Ovary (tissue), 9 donors: ENCODE data around the gene ECI1. TPM values are rescaled to one million over a fixed set of nuclear protein-coding genes. Genes with fewer than 3 reads are reported as not detected.

Experiments used
- DNase-seq, 5 donors: peaks; one replicate each; pipeline ENCODE4 v3.0.0-alpha.2; 2019 to 2020
- H3K27ac ChIP-seq, 2 donors: fragments of 200-600 bp; one replicate each; pipeline versions ENCODE4 v1.5.1 to v1.8.0; 2019 to 2022
- H3K27me3 ChIP-seq: fragments of 200-600 bp; one replicate; pipeline ENCODE4 v1.8.0; 2022
- H3K36me3 ChIP-seq: fragments of 200-600 bp; sonication (generic); one replicate; pipeline ENCODE4 v1.5.1; 2019
- H3K4me1 ChIP-seq: one replicate; pipeline ENCODE4 v1.8.1; 2013; ENCODE audit warnings: mild to moderate bottlenecking, moderate library complexity; ENCODE audit not compliant: insufficient read depth
- H3K4me3 ChIP-seq: fragments of 200-600 bp; sonication (generic); one replicate; pipeline ENCODE4 v1.5.1; 2017
- H3K9me3 ChIP-seq, 2 donors: fragments of 200-600 bp in 1 of 2; sonication (generic) in 1 of 2; one replicate each; pipeline versions ENCODE4 v1.5.1 to v1.8.1; 2013 to 2019; ENCODE audit warnings: mild to moderate bottlenecking in 1 of 2, moderate library complexity in 1 of 2
- CTCF ChIP-seq, 3 donors: fragments of 450-650 bp in 2 of 3; fragments of 200-600 bp in 1 of 3; IDR thresholded peaks; one replicate each; pipeline versions ENCODE4 v1.5.1 to v1.8.0; 2016 to 2022; ENCODE audit warnings: antibody characterized with exemption in 3 of 3, mild to moderate bottlenecking in 1 of 3
- EP300 ChIP-seq: sonication (generic); formaldehyde crosslinking; IDR thresholded peaks from one replicate; pipeline ENCODE4 v1.6.1; 2017; ENCODE audit warnings: antibody characterized with exemption
- POLR2A ChIP-seq: fragments of 450-650 bp; IDR thresholded peaks from one replicate; pipeline ENCODE4 v1.6.1; 2017; ENCODE audit warnings: antibody characterized with exemption, mild to moderate bottlenecking, moderate library complexity
- WGBS, 3 donors: extraction: QIAGEN DNeasy Blood & Tissue Kit in 1 of 3; methylation state at CpG; one replicate each; pipeline versions ENCODE4 v1.1.5 to v1.1.7; 2013 to 2017; 5-methylcytosine and 5-hydroxymethylcytosine counted together
- intact Hi-C, 4 donors: fragments of 100-400 bp; cut with DNase I; formaldehyde crosslinking; loops; one replicate each; pipeline versions ENCODE4 v1.11.0 to v1.15.1; 2022 to 2023
- polyA plus RNA-seq, 2 donors: library from polyadenylated mRNA; stranded (reverse); fragments of 200-250 nt in 1 of 2; fragments of 350-450 nt in 1 of 2; fragmentation: Illumina TruSeq in 1 of 2; extraction: RNeasy Lipid Tissue Mini Kit (QIAGEN cat#74804) in 1 of 2; gene quantifications; one replicate each; pipeline ENCODE4 v1.2.3, GENCODE V29; 2013 to 2014
- total RNA-seq, 7 donors: library from RNA; depleted of rRNA in 2 of 7; stranded (reverse); fragments of >200 nt in 2 of 7; fragmentation: NEBNext Ultra II Directional in 3 of 7; extraction: Animal tissue kit (Norgen Biotek cat#: 25700) in 3 of 7; gene quantifications; one replicate each; pipeline versions ENCODE4 v1.1.0 to v1.2.4, GENCODE V29; 2016 to 2023
- donor health status: DM: no; HTN: no; CAD: no; lungs with moderate emphysema.
- donor health status: DM: no; HTN: no; CAD: no.
- donor health status: Bipolar disorder and iron deficiency.
- donor health status: DM: yes; HTN: yes; CAD: no.
- donor health status: DM: no; HTN: no; CAD: no.
- donor health status: DM: yes; HTN: yes; CAD: no.

The ECI1 gene
- total and polyA plus RNA-seq, 9 donors, result 3.1 to 66.3 (median 48.1) TPM

GRCh38 chr16:2233046-2233775 is 18.2 kb downstream of the ECI1 start:
- intact Hi-C loops, result no loop called here
- no peaks in the 10 kb centered on the region for H3K27me3 ChIP-seq
- TF ChIP-seq POLR2A (no peak), CTCF (IDR thresholded peaks at IDR 0.05) (no peak), EP300 (no peak)
- H3K27ac ChIP-seq, result no peak overlapping the region
- peaks cover 0 to 3% of the 10 kb centered on the region in 2 donors for H3K9me3 ChIP-seq
- WGBS, 3 donors, result 91 to 93% (median 91%) methylated on average over 28 of the region's 28 CpGs
- peaks cover 7% of the 10 kb centered on the region for H3K4me1 ChIP-seq
- no peak overlapping the region for H3K4me3 ChIP-seq
- no peaks in the 10 kb centered on the region for H3K36me3 ChIP-seq
- DNase-seq, result no peak

- 86 to 87% (median 86%) methylated on average over 41 of the region's 41 CpGs for WGBS, 3 donors
- Histone ChIP-seq H3K4me3 (no peak overlapping the region), H3K9me3 (no peaks in the 10 kb centered on the region), H3K36me3 (no peaks in the 10 kb centered on the region), H3K27ac (no peak overlapping the region), H3K4me1 (peaks cover 7% of the 10 kb centered on the region), H3K27me3 (no peaks in the 10 kb centered on the region)
- DNase-seq, result no peak
- intact Hi-C loops, result no loop called here
- no peak for TF ChIP-seq POLR2A
- no peak for TF ChIP-seq CTCF (IDR thresholded peaks at IDR 0.05)
- no peak for TF ChIP-seq EP300
Observed at GRCh38 chr16:2232094-2232990, 19.0 kb downstream of the ECI1 start.

- Histone ChIP-seq H3K4me3 (no peak overlapping the region), H3K9me3 (no peaks in the 10 kb centered on the region), H3K27ac (no peak overlapping the region), H3K36me3 (no peaks in the 10 kb centered on the region), H3K27me3 (no peaks in the 10 kb centered on the region), H3K4me1 (no peaks in the 10 kb centered on the region)
- intact Hi-C loops, result no loop called here
- WGBS, 3 donors, result 80 to 85% (median 84%) methylated on average over 29 of the region's 29 CpGs
- TF ChIP-seq CTCF (IDR thresholded peaks at IDR 0.05) (no peak), POLR2A (no peak), EP300 (no peak)
- DNase-seq, result no peak
Observed at GRCh38 chr16:2231016-2231931, 20.1 kb downstream of the ECI1 start.

GRCh38 chr16:2230376-2230775 is 21.0 kb downstream of the ECI1 start:
- no peak for DNase-seq
- WGBS, 3 donors, result 78 to 86% (median 82%) methylated on average over 13 of the region's 13 CpGs
- no peak overlapping the region for H3K4me3 ChIP-seq
- TF ChIP-seq CTCF (IDR thresholded peaks at IDR 0.05), result no peak
- no peak for TF ChIP-seq EP300
- TF ChIP-seq POLR2A, result no peak
- H3K9me3 ChIP-seq, result no peaks in the 10 kb centered on the region
- no peaks in the 10 kb centered on the region for H3K36me3 ChIP-seq
- intact Hi-C loops, result no loop called here
- H3K4me1 ChIP-seq, result no peaks in the 10 kb centered on the region
- H3K27me3 ChIP-seq, result no peaks in the 10 kb centered on the region
- H3K27ac ChIP-seq, result no peak overlapping the region
